Fibroblast of skin of abdomen (primary cell): Measurements from ENCODE around the gene LOXHD1.

Experiments used
- DNase-seq: peaks from one replicate; pipeline ENCODE4 v3.0.0-alpha.2; 2013

The LOXHD1 gene

DNA sequence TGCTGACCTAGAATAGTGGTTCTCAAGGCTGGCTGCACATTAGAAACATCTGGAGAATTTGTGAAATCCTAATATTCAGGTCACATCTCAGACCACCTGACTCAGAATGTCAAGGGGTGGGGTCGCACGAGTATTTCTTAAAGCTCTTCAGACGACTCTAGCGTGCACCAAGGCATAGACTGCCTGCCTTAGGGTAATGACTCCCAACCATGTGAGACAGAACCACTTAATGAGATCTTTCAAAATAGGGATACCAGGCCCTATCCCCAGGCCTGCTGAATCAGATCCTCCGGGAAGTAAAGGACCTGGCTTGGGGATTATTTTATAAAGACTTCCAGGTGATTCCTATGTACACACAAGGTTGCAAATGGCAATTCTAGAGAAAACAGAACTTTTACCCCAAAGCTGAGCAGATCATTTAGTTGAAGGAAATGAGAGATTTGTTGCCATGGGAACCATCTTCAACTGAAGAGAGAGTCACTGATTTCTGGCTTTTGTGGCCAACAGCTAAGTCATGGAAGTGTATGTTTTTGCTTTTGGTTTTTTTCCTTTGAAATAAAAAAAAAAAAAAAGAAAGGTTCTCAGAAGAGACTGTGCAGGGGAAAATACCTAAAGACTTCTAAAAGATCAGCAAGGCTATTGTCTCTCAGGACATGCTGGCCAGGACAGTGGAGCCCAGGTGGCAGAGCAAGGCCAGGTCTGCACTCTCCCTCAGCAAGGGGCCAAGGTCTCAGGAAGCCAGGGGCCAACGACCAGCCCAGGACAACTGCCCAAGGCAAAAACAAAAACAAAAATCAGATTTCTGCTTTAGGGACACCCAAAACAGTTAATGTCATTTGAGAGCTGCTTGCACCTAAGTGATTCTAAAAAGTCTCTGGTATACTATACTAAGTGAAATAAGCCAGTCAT, 15.3 kb upstream of the LOXHD1 start:
- DNase-seq = peak; percentile 25

DNA sequence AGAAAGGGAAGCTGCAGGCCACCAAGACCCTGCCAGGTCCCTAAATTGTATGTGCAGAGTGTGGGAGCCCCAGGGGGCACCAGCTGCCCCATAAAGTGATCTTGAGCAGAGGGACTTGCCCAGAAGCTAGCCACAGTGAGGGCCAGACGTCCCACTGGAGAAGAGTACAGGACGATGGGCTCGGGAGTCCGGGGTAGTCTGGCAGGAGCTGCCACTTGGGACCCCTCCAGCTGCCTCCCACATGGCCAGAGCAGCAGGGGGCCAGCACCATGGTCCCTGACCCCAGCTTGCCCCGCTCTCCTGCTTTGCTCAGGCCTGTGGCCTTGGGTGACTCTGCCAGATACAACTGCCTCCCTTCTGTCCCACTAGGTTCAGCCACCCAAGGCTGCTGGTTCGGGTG, 11.7 kb upstream of the LOXHD1 start:
- DNase-seq = no peak

DNA sequence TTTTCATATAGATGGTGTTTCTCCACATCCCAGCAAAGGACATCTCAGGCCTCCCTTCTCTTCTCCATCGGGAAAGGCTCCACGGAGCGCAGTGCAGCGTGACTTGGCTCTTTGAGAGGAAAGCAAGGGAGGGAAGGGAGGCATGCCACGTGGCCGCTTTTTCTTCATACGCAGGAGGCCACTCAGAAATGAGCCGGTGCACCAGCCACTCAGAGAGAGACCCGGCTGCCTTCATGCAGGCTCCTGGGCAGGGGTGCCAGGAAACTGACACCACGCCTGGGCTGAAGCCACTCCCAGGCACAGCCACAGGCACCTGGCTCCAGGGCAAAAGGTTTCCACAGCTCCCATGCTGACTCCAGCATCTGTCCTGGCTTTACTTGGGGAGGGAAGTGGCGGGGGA, 11.1 kb upstream of the LOXHD1 start:
- DNase-seq = no peak

DNA sequence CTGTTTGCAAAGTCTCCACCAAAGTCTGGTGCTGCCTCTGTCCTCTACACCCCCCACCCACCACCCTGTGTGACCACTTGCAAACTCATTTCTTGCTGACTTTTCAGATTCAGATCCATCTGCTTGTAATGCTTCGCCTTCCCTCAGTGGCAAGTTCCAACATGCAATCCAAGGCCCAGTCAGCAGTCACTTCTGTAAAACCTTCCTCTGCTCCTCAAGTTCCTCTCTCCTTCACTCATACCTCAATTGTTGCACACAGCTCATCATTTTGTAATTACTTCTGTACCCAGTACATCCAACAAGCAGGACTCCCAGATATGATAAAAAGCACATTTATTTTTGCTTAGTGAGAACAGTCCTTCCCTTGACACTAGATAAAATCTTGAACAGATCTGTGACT, 6.5 kb upstream of the LOXHD1 start:
- DNase-seq = no peak

DNA sequence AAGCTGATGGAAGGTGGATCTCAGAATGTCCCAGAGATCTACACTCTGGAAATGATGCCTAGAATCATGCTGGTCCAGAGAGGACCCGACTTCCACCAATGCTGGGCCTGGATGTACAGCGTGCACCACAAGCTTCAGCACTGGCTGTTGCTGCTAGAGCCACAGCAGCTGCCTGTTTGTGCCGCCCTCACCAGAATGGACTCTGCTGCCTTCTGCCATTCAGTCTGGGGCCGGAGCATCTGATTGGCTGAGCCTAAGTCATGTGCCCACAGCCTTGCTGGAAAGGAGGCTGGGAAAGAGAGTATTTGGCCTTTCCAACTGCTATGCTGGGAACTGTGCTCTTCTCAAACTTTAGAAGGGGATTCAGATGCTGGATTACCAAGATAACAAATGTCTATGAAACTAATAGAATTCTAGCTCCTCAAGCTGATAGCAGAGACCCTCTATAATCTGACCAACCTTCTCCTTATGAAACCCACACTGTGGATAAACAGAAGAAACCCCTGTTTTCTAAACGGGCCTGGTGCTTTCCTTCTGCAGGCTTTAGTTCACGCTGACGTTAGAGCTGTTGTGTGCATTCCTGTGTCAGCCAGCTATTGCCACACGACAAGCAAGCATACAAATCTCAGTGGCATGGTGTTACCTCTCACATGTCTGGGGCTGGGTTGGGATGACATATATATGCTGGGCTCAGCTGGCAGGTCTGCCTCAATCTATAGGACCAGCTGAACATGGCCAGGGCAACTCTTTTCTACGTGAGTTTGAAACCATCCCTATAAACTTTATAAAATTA, 4.1 kb upstream of the LOXHD1 start:
- peak; percentile 20 for DNase-seq

DNA sequence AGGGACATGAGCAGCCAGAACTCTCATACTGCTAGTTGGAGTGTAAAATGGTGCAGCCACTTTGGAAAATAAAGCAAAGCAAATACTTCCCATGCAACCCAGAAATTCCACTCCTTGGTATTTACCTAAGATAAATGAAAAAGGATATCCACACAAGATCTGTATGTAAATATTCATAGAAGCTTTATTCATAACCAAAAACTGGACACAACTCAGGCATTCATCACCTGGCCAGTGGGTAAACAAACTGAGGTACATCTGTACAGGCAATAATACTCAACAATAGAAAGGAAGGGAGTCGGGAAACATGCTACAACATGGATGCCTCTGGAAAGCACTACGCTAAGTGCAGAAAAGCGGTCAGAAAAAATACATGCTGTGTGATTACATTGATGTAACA, 2.5 kb upstream of the LOXHD1 start:
- no peak for DNase-seq

DNA sequence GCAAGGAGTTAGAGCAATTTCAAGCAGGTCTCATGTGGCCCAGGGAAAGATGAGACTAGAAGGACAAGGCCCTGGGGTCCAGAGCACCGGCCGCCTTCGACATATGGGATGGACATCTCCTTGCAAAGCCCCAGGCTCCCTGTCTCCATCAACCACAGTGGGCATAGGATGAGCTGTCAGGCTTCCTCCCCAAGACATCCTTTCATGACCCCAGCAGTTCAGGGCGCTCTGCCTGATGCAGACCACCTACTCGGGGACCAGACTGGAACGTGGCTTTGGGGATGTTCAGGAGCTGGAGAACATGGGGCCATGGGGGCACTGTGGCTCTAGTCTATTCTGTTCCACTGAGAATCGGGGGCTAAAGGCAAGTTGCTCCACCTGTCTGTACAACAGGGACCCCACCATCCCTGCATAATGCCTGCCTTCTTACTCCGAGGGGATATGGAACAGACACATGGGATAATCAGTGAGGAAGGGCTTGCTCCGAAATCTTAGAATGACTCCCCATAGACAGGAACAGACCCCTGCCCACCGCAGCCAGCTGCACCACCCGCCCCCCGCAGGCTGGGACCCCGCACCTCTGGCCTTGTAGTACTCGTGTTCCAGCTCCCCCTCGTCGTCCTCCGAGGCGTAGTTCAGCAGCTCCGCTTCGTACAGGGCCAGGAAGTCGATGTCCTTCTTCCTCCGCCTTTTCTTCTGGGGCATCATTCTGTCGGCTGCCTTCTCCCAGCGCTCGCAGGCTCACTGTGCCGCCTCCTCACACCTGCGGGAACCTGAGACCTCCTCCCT, 500 bp downstream of the LOXHD1 start:
- DNase-seq = no peak

DNA sequence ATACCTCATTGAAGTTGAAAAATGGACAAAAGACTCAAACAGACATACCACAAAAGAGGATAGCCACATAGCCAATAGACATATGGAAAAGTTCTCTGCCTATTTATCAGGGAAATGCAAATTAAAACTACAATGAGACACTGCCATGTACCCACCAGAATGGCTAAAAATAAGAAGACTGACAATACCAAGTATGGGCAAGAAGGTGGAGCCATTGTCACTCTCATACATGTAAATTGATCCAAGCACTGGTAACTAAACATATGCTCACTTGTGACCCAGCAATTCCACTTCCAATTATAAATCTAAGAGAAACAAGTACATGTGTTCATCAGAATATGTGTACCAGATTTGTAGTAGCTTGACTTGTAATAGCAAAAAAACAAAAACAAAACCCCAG, 4.6 kb downstream of the LOXHD1 start:
- DNase-seq = no peak

DNA sequence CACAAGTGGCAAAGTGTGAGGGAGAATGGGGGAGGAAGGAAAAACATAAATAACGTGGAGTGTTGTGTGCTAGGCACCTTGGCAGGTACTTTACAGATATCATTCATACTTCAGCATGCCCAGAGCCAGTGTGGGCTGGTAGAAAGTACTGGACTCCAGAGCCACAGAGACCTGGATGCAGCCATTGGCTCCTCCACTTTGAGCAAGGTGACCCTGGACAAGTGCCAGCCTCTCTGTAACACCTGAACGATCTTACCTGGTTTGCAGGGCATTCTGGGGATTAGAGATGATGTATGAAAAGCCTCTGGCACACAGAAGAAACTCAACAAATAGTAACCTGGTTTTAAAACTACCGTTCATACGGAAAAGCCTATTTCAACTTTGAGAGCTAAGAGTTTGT, 6.3 kb downstream of the LOXHD1 start:
- no peak for DNase-seq

DNA sequence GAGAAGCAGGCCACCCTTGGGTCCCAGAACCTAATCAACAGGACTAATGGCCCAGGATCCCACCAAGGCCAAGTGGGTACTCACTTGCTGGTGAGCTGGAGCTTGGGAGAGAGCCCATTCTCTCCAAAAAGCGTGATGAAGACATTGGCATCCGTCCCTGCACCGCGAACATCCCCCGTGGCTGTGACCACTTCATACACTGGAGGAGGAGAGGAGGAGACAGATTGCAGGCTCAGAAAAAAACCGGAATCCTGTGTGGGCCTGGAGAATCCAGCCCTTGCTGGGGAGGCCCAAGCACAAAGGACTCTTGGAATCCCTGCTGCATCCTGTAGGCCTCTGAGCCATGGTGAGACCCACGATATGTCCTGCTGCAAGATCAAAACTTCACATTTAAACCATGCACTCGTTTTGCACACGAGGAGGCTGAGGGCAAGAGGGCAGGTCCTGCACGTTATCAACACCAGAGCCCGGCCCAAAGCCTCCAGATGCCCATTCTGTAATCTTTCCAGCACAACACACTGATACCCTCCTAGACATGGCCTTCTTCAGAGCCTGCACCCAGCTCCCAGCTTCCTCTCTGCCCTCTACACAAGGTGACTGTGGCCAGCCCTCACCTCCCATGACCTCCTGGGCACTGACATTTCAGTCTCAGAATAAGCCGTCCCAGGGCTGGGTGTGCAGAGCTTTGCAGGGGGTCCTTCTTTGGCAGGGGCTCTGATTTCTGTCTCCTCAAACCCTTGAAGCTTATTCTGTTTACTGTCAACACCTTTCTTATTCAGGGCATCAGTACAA, 7.8 kb downstream of the LOXHD1 start:
- no peak for DNase-seq

DNA sequence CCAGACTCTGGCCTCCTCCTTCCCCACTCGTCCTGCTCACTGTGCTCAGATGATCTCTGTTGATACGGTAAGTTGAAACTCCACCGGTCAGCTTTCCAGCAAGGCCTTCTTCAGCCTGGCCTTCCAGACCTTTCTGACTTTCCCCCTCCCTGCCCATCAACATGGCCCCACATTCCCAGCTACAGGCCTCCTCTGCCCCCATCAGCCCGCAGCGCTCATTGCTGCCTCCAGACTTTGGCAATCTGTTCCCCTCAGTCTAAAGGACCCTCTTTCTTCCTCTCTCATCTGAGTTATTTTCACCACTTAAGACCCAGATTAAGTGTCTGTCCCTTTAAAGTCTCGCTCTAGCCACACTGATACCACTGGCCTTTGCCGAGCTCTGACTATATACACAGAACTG, 10.6 kb downstream of the LOXHD1 start:
- no peak for DNase-seq

DNA sequence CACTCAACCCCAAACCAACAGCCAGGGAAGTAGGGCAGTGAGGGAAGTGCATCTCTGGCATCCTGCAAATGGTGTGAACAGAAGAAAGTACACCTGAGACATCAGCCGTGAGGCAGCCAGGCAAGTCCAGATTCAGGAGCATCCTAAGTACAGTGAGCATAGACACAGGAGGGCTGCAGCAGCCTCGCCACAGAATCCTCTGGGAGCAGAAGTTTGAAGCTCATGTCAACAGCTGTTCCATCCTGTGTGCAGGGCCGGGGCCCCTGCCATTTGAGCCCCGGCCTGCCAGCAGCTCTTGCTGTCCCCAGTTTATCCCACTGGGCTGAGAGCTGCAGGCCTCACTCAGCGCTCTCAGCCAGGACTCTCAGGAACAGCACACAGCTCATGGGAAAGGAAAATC, 14.5 kb downstream of the LOXHD1 start:
- DNase-seq = no peak

DNA sequence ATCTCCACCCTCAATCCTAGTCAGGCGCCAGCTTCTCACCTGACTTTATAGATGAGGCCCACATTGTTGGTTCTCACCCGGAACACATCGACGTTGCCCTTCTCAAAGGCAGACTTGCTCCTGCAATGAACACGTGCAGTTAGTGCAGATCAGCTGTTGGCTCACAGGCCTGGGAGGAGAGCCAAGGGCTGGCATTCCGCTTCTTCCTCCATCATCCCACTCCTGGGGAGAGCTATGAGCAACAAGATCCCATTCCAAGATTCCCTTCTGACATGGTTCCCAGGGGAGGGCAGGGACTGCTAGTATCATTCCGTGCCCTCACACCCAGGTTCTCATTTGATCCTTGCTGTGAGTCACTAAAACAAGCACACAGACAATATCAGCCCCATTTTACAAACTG, 15.1 kb downstream of the LOXHD1 start:
- no peak for DNase-seq

DNA sequence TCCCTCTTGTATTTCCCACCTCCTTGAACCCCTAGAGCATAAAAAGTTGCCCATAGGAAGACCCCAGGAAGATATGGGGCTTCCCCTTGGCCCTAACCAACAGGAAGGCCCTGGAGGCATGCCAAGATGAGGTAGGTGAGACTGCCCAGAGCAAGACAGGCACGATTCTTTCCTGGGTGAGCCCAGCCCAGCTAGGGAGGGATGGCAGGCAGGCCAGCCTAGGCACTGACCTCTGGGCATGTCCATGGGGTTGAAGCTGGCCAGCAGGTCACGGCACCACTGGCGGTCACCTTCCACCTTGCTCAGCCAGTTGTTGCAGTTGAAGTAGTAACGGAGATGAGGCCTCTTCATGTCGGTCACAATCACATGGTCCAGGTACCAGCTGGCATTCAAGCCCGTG, 17.6 kb downstream of the LOXHD1 start:
- no peak for DNase-seq

DNA sequence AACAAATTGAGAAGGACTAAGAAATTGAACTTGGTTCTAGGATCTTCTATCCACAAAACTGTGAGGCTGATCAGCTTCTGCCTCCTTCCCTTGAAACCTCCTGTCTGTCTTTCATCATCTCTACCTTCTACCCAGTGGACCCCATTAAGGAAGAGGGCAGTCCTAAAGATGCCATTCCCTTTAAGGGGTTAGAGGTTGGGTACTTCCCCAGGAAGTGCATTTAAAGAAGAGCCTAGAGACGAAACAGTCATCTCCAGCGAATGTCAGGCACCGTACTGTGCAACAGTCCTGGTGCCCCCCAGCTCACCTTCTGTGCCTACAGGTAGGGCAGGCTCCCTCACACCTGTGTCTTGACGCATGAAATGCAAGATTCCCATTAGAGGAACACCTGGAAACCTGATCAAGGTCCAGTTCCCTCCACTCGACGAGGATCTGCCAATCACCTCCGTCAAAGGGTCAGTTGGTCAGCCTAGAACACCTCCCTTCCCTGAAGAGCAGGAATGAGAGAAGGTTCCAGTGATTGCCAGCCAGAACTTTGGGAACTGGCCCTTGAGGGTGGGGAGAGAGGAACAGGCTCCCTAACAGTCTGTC, 20.9 kb downstream of the LOXHD1 start:
- DNase-seq = no peak

DNA sequence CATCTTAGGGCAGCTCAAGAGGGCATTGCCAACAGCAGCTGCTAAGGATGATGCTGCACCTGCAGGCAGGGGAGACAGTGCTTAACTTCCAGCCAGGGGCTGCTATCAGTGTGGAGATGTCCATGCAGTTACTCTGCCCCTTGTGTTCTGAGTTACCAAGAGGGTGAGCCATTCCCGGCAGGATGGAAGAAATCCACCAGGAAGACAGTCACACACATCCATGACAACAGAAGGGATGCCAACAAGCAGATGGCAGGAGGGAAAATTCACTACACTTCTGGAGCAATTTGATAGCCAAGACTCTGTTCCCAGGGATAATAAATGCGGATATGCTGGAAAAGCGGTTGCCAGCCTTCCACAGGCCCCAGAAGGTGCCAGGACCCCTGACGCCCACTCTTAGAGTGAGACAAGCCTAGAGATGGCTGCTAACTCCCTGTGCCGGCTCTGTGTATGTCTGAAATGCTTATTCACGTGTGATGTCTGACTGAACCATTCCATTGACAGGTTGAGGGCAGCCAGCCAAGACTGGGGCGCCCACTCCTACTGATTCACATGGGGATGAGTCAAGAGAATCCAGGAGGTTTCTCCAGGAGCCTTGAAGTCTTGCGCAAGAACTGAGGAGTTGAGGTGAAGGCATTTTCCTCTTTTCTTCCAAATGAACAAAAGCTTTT, 24.5 kb downstream of the LOXHD1 start:
- peak; percentile 36 for DNase-seq

DNA sequence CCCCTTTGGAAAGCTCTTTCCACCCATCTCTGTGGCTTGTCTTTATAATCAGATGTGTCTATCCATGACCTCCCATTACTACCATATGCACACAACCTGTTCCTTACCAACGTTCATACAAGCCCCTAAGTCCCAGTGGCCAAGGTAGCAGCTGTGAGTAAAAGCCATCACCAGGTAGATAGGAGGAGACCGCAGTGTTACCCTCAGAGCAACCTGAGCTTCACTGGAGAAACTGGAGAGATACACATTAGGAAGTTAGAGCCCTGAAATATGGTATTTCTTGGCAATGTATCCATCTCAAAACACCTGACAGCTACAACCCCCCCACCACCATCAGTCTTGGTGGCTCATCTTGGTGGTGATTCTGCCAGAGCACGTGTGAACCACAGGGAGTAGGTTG, 26.0 kb downstream of the LOXHD1 start:
- no peak for DNase-seq

DNA sequence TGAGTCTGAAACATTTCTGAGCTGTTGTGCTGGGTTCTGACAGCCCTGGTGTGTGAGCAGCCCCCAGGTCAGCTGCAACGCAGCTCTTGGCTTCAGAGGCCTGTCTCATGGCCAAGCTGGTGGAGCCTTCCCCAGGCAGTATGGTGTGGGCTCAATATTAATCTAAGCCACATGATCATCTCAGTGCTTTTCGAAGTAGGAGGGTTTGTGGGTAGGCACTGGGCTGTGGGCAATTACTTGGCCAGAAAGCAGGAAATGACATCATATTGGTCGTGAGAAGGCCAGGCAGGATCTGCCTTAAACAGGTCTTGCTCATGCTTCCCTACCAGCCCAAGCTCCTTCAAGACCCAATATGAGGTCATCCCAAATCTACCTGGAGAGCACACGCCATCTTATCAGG, 26.9 kb downstream of the LOXHD1 start:
- no peak for DNase-seq

DNA sequence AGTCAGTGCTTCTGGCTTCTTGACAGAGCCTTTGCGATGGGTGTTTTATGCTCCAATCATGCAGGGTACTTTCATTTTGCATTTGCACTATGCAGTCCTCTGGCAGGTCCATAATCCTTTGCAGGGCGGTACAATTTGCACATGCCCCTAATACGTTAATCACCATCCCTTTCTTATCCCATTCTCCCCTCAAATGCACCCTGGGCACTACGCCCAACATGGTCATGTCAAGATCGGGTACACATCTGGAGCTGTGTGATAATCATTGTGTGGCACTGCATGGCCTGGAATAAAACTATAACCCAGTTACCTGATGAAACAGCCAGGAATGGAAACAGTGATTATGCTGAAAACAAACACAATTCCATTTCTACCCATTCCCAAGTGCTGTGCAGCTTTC, 27.7 kb downstream of the LOXHD1 start:
- DNase-seq = no peak

DNA sequence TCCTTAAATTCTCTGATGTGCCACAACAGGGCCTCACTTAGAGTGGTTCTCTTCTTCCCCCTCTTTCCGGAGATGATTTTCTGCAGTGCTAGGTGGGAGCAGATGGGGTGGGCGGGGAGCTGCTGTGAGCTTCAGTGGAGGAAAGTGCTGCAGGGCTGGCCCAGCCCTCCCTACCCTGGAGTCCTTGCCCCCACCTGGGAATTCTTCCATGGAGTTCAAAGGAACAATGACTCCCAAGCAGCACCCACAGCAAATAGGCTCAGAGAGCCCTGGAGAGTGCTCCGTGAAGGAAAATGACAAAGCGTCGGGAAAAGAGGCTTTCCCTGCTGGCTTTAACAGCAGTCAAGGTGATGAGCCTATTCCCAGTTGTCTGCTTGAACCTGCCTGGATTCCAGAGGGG, 28.8 kb downstream of the LOXHD1 start:
- DNase-seq = no peak

DNA sequence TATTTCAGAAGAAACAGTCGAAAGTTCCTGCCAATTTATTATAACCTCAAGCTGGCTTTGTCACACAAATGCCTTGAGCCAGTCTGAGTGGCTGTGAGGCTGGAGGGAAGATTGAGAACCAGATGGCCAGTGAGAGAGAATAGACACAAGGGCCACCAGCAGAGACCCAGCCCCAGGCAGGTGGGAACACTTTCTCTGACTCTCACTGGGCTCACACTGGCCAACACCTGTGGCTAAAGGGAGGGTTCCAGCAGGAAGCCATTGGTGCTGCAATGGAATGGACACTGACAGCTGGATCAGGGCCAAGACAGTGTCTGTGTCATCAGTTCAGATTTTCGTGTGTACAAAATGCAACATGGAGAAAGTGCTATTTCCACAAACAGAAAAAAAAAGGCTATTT, 29.9 kb downstream of the LOXHD1 start:
- no peak for DNase-seq
